GM18870 (cell line): ENCODE results near the gene GRM1.
"Not testable (repeated sequence)": the region's sequence is repeated elsewhere in the genome, so short reads cannot be mapped to it uniquely, and the experiment has no call there.

Source experiments
- ATAC-seq: cut with Tn5 transposase; IDR thresholded peaks from one replicate; pipeline ENCODE4 v1.9.1; 2021; ENCODE audit warnings: moderate library complexity; ENCODE audit not compliant: unreplicated experiment

GRM1 gene

GRCh38 chr6:146189131-146189530 is 160.3 kb downstream of the GRM1 start:
- no peak for ATAC-seq

- no peak for ATAC-seq
Measured at GRCh38 chr6:146190581-146190980, 161.7 kb downstream of the GRM1 start.

GRCh38 chr6:146191166-146191565 is 162.3 kb downstream of the GRM1 start:
- ATAC-seq = no peak

GRCh38 chr6:146191612-146192011 is 162.8 kb downstream of the GRM1 start:
- ATAC-seq = no peak

GRCh38 chr6:146194434-146194833 is 165.6 kb downstream of the GRM1 start:
- ATAC-seq = no peak

- no peak for ATAC-seq
Measured at GRCh38 chr6:146200176-146200575, 171.3 kb downstream of the GRM1 start.

- ATAC-seq = no peak
Measured at GRCh38 chr6:146202570-146202969, 173.7 kb downstream of the GRM1 start.

GRCh38 chr6:146209942-146210341 is 181.1 kb downstream of the GRM1 start:
- no peak for ATAC-seq

- no peak for ATAC-seq
Measured at GRCh38 chr6:146210406-146211083, 181.7 kb downstream of the GRM1 start.

- ATAC-seq = peak; percentile 58
Measured at GRCh38 chr6:146211646-146212045, 182.8 kb downstream of the GRM1 start.

GRCh38 chr6:146212781-146213180 is 183.9 kb downstream of the GRM1 start:
- no peak for ATAC-seq

GRCh38 chr6:146219101-146219500 is 190.2 kb downstream of the GRM1 start:
- ATAC-seq = no peak

GRCh38 chr6:146224449-146224848 is 195.6 kb downstream of the GRM1 start:
- no peak for ATAC-seq

GRCh38 chr6:146224988-146225387 is 196.1 kb downstream of the GRM1 start:
- no peak for ATAC-seq

- no peak for ATAC-seq
Measured at GRCh38 chr6:146240322-146240721, 211.5 kb downstream of the GRM1 start.

GRCh38 chr6:146240807-146241206 is 211.9 kb downstream of the GRM1 start:
- no peak for ATAC-seq

GRCh38 chr6:146243646-146244045 is 214.8 kb downstream of the GRM1 start:
- not testable (repeated sequence) for ATAC-seq

GRCh38 chr6:146244630-146245143 is 215.8 kb downstream of the GRM1 start:
- ATAC-seq = no peak

- ATAC-seq = no peak
Measured at GRCh38 chr6:146246028-146246427, 217.2 kb downstream of the GRM1 start.

GRCh38 chr6:146253691-146254090 is 224.8 kb downstream of the GRM1 start:
- ATAC-seq = no peak

GRCh38 chr6:146258206-146258605 is 229.3 kb downstream of the GRM1 start:
- ATAC-seq = no peak

GRCh38 chr6:146260886-146261285 is 232.0 kb downstream of the GRM1 start:
- ATAC-seq = no peak

GRCh38 chr6:146265056-146265455 is 236.2 kb downstream of the GRM1 start:
- no peak for ATAC-seq
